IMR-90 (cell line): ENCODE measurements around the gene TGFA. TPM values are rescaled to one million over a fixed set of nuclear protein-coding genes. Genes with fewer than 3 reads are reported as not detected.

ENCODE experiments used
- ATAC-seq: fragments of 200-7000 bp; cut with Tn5 transposase; 2 replicates; pipeline ENCODE4 v1.9.1; 2020; ENCODE audit warnings: low read depth, mild to moderate bottlenecking, moderate library complexity
- BruUV-seq: library from RNA; stranded (reverse); fragments of 400-500 nt; replicated peaks from 2 replicates; lab custom pipeline; 2021; lab: Mats Ljungman, UMichigan
- CTCF ChIA-PET: fragments of 300-600 bp; formaldehyde crosslinking; extraction: SDS; loops from one replicate; lab custom pipeline; 2021; ENCODE audit warnings: antibody characterized with exemption; lab: Yijun Ruan, JAX
- POLR2A ChIA-PET: fragments of 300-600 bp; sonication (Branson Sonifier 250); formaldehyde crosslinking; loops from one replicate; lab custom pipeline; 2022; ENCODE audit warnings: antibody characterized with exemption; ENCODE audit not compliant: unreplicated experiment; lab: Charles Lee
- DNase-seq: peaks from one replicate; pipeline ENCODE4 v3.0.0; 2013
- H2AFZ ChIP-seq: replicated peaks from 2 replicates; pipeline ENCODE3; 2013; ENCODE audit warnings: low read length, mild to moderate bottlenecking; ENCODE audit not compliant: poor library complexity
- H2AK5ac ChIP-seq: 2 replicates; pipeline ENCODE4 v1.6.1; 2013; ENCODE audit warnings: low read depth, low read length, inconsistent platforms
- H2AK9ac ChIP-seq: replicated peaks from 2 replicates; pipeline ENCODE3; 2013; ENCODE audit warnings: mild to moderate bottlenecking, low read depth, low read length, moderate library complexity; ENCODE audit not compliant: poor library complexity
- H2BK120ac ChIP-seq: 2 replicates; pipeline ENCODE4 v1.6.1; 2013; ENCODE audit warnings: low read depth, low read length, inconsistent platforms
- H2BK15ac ChIP-seq: 3 replicates; pipeline ENCODE4 v1.6.1; 2013; ENCODE audit warnings: low read depth, low read length, inconsistent platforms
- H2BK20ac ChIP-seq: 2 replicates; pipeline ENCODE4 v1.6.1; 2013; ENCODE audit warnings: low read depth, mild to moderate bottlenecking, inconsistent platforms, low read length, moderate library complexity
- H2BK5ac ChIP-seq: 2 replicates; pipeline ENCODE4 v1.6.1; 2013; ENCODE audit warnings: mild to moderate bottlenecking, low read depth, low read length, inconsistent platforms; ENCODE audit not compliant: poor library complexity, severe bottlenecking
- H3K14ac ChIP-seq: replicated peaks from 2 replicates; pipeline ENCODE4 v1.6.1; 2013; ENCODE audit warnings: low read depth, low read length, inconsistent platforms
- H3K18ac ChIP-seq: 2 replicates; pipeline ENCODE4 v1.6.1; 2013; ENCODE audit warnings: low read depth, low read length, control low read depth
- H3K23ac ChIP-seq: 2 replicates; pipeline ENCODE4 v1.6.1; 2013; ENCODE audit warnings: low read depth, low read length, inconsistent platforms
- H3K27ac ChIP-seq: 2 replicates; pipeline ENCODE4 v1.5.1; 2013; ENCODE audit warnings: mild to moderate bottlenecking, control low read depth, low read length; ENCODE audit not compliant: insufficient read depth
- H3K27me3 ChIP-seq: 2 replicates; pipeline ENCODE4 v1.6.1; 2013; ENCODE audit warnings: low read length; ENCODE audit not compliant: control insufficient read depth, insufficient read depth
- H3K36me3 ChIP-seq: 2 replicates; pipeline ENCODE4 v1.6.1; 2013; ENCODE audit warnings: low read length, mixed read lengths; ENCODE audit not compliant: control insufficient read depth, insufficient read depth
- H3K4ac ChIP-seq: 2 replicates; pipeline ENCODE4 v1.6.1; 2013; ENCODE audit warnings: low read depth, low read length, inconsistent platforms
- H3K4me1 ChIP-seq: 2 replicates; pipeline ENCODE4 v1.6.1; 2013; ENCODE audit warnings: low read length, mixed read lengths; ENCODE audit not compliant: control insufficient read depth, insufficient read depth
- H3K4me2 ChIP-seq: 2 replicates; pipeline ENCODE4 v1.6.1; 2013; ENCODE audit warnings: low read depth, mild to moderate bottlenecking, control low read depth, low read length, moderate library complexity
- H3K4me3 ChIP-seq: 2 replicates; pipeline ENCODE4 v1.5.1; 2013; ENCODE audit warnings: low read depth, mild to moderate bottlenecking, control low read depth, low read length, moderate library complexity; ENCODE audit not compliant: insufficient read depth
- H3K56ac ChIP-seq: 2 replicates; pipeline ENCODE4 v1.6.1; 2013; ENCODE audit warnings: low read length, inconsistent platforms; ENCODE audit not compliant: insufficient read depth; ENCODE audit errors: extremely low read depth
- H3K79me1 ChIP-seq, 2 experiments: 2 replicates each; pipeline ENCODE4 v1.6.1; 2013; ENCODE audit warnings: low read length in 2 of 2, inconsistent platforms in 1 of 2, low read depth in 1 of 2
- H3K9ac ChIP-seq: 2 replicates; pipeline ENCODE4 v1.6.1; 2013; ENCODE audit warnings: low read depth, low read length, control low read depth
- H3K9me1 ChIP-seq: 2 replicates; pipeline ENCODE4 v1.6.1; 2013; ENCODE audit warnings: low read length, inconsistent platforms; ENCODE audit not compliant: insufficient read depth
- H3K9me3 ChIP-seq: 2 replicates; pipeline ENCODE4 v1.6.1; 2013; ENCODE audit warnings: low read length; ENCODE audit not compliant: control insufficient read depth, insufficient read depth
- H4K20me1 ChIP-seq: 2 replicates; pipeline ENCODE4 v1.6.1; 2013; ENCODE audit warnings: low read length, inconsistent platforms; ENCODE audit not compliant: insufficient read depth
- H4K5ac ChIP-seq: 2 replicates; pipeline ENCODE4 v1.6.1; 2013; ENCODE audit warnings: mild to moderate bottlenecking, low read depth, low read length, control low read depth
- H4K8ac ChIP-seq, 2 experiments: 2 replicates each; pipeline ENCODE4 v1.6.1; 2013; ENCODE audit warnings: low read depth in 2 of 2, low read length in 2 of 2, control low read depth in 1 of 2, inconsistent platforms in 1 of 2
- H4K91ac ChIP-seq: 2 replicates; pipeline ENCODE4 v1.6.1; 2013; ENCODE audit warnings: low read depth, low read length, inconsistent platforms; ENCODE audit not compliant: insufficient read depth
- BHLHE40 ChIP-seq: fragments of 150-350 bp; IDR thresholded peaks from 2 replicates; pipeline ENCODE4 v1.6.1; 2016; ENCODE audit warnings: mild to moderate bottlenecking, low read depth, low read length
- CEBPB ChIP-seq: IDR thresholded peaks from 2 replicates; pipeline ENCODE4 v1.6.1; 2012; ENCODE audit warnings: low read depth, low read length, improper control_type of control experiment
- WGBS, 2 experiments: methylation state at CpG; one replicate each; pipeline versions ENCODE4 v1.1.5 to v1.1.7; 2013; ENCODE audit warnings: missing lambda C conversion rate in 2 of 2; ENCODE audit not compliant: insufficient read length in 1 of 2; ENCODE audit errors: extremely low coverage in 2 of 2; 5-methylcytosine and 5-hydroxymethylcytosine counted together
- dilution Hi-C: fragments of 300-500 bp; cut with HindIII; formaldehyde crosslinking; loops from one replicate; pipeline ENCODE4 v1.14.3; 2018; ENCODE audit warnings: low sequenced_read_pairs; ENCODE audit not compliant: unreplicated experiment
- in situ Hi-C: fragments of 300-500 bp; cut with MboI; formaldehyde crosslinking; loops from 3 replicates; pipeline ENCODE4 v1.14.3; 2019; ENCODE audit warnings: low sequenced_read_pairs, inconsistent platforms, mixed read lengths
- intact Hi-C: fragments of 100-400 bp; cut with micrococcal nuclease; formaldehyde crosslinking; loops from 2 replicates; pipeline ENCODE4 v1.10.0; 2022
- polyA plus RNA-seq, 3 experiments: library from polyadenylated mRNA; depleted of rRNA; stranded (reverse); fragments of >200 nt; gene quantifications; 2 replicates each; pipeline ENCODE4 v1.2.3, GENCODE V29; 2012; ENCODE audit warnings: low replicate concordance in 1 of 3
- total RNA-seq: library from RNA; depleted of rRNA; stranded (reverse); fragments of >200 nt; gene quantifications from 2 replicates; pipeline ENCODE4 v1.2.3, GENCODE V29; 2012

The TGFA gene
- total and polyA plus RNA-seq, 2 of the 4 experiments (the other 2 are of a cell fraction): not detected

GRCh38 chr2:70479816-70480215 is 73.8 kb downstream of the TGFA start:
- Histone ChIP-seq H2AK5ac (no peak overlapping the region), H3K4me1 (no peaks in the 10 kb centered on the region), H3K27ac (no peak overlapping the region), H3K23ac (no peak overlapping the region), H3K9ac (no peak overlapping the region), H3K9me3 (no peaks in the 10 kb centered on the region), H3K56ac (no peak overlapping the region), H3K79me1 (no peaks in the 10 kb centered on the region), H3K4me3 (no peak overlapping the region), H3K36me3 (no peaks in the 10 kb centered on the region), H4K20me1 (no peaks in the 10 kb centered on the region), H2AK9ac (no peak overlapping the region), H3K14ac (no peak overlapping the region), H2BK5ac (no peak overlapping the region), H3K4ac (no peak overlapping the region), H3K18ac (no peak overlapping the region), H2BK120ac (no peak overlapping the region), H3K4me2 (no peak overlapping the region), H2BK15ac (no peak overlapping the region), H4K5ac (no peak overlapping the region), H4K8ac (no peak overlapping the region), H3K27me3 (peaks cover 7% of the 10 kb centered on the region), H2BK20ac (no peak overlapping the region), H4K91ac (no peak overlapping the region), H2AFZ (no peak overlapping the region), H3K9me1 (no peaks in the 10 kb centered on the region)
- intact Hi-C loops (no loop called here), in situ Hi-C loops (no loop called here), dilution Hi-C loops (no loop called here)
- no TSS peak for BruUV-seq
- peak; percentile 57; the same call in 1 of the 2 replicates for TF ChIP-seq CEBPB
- TF ChIP-seq BHLHE40: no peak
- WGBS, 2 experiments: no CpG with 5 or more reads among the region's 3 CpGs
- ChIA-PET CTCF (no interaction called here), POLR2A (no interaction called here)
- ATAC-seq (no peak), DNase-seq (no peak)
